IMR-90 (cell line): ENCODE results near the gene MEGF10. TPM values are rescaled to one million over a fixed set of nuclear protein-coding genes. Genes with fewer than 3 reads are reported as not detected.

ENCODE experiments used
- ATAC-seq: fragments of 200-7000 bp; cut with Tn5 transposase; 2 replicates; pipeline ENCODE4 v1.9.1; 2020; ENCODE audit warnings: low read depth, mild to moderate bottlenecking, moderate library complexity
- BruUV-seq: library from RNA; stranded (reverse); fragments of 400-500 nt; replicated peaks from 2 replicates; lab custom pipeline; 2021; lab: Mats Ljungman, UMichigan
- CTCF ChIA-PET: fragments of 300-600 bp; formaldehyde crosslinking; extraction: SDS; loops from one replicate; lab custom pipeline; 2021; ENCODE audit warnings: antibody characterized with exemption; lab: Yijun Ruan, JAX
- POLR2A ChIA-PET: fragments of 300-600 bp; sonication (Branson Sonifier 250); formaldehyde crosslinking; loops from one replicate; lab custom pipeline; 2022; ENCODE audit warnings: antibody characterized with exemption; ENCODE audit not compliant: unreplicated experiment; lab: Charles Lee
- DNase-seq: peaks from one replicate; pipeline ENCODE4 v3.0.0; 2013
- H2AFZ ChIP-seq: replicated peaks from 2 replicates; pipeline ENCODE3; 2013; ENCODE audit warnings: low read length, mild to moderate bottlenecking; ENCODE audit not compliant: poor library complexity
- H2AK5ac ChIP-seq: 2 replicates; pipeline ENCODE4 v1.6.1; 2013; ENCODE audit warnings: low read depth, low read length, inconsistent platforms
- H2AK9ac ChIP-seq: replicated peaks from 2 replicates; pipeline ENCODE3; 2013; ENCODE audit warnings: mild to moderate bottlenecking, low read depth, low read length, moderate library complexity; ENCODE audit not compliant: poor library complexity
- H2BK120ac ChIP-seq: 2 replicates; pipeline ENCODE4 v1.6.1; 2013; ENCODE audit warnings: low read depth, low read length, inconsistent platforms
- H2BK15ac ChIP-seq: 3 replicates; pipeline ENCODE4 v1.6.1; 2013; ENCODE audit warnings: low read depth, low read length, inconsistent platforms
- H2BK20ac ChIP-seq: 2 replicates; pipeline ENCODE4 v1.6.1; 2013; ENCODE audit warnings: low read depth, mild to moderate bottlenecking, inconsistent platforms, low read length, moderate library complexity
- H2BK5ac ChIP-seq: 2 replicates; pipeline ENCODE4 v1.6.1; 2013; ENCODE audit warnings: mild to moderate bottlenecking, low read depth, low read length, inconsistent platforms; ENCODE audit not compliant: poor library complexity, severe bottlenecking
- H3K14ac ChIP-seq: replicated peaks from 2 replicates; pipeline ENCODE4 v1.6.1; 2013; ENCODE audit warnings: low read depth, low read length, inconsistent platforms
- H3K18ac ChIP-seq: 2 replicates; pipeline ENCODE4 v1.6.1; 2013; ENCODE audit warnings: low read depth, low read length, control low read depth
- H3K23ac ChIP-seq: 2 replicates; pipeline ENCODE4 v1.6.1; 2013; ENCODE audit warnings: low read depth, low read length, inconsistent platforms
- H3K27ac ChIP-seq: 2 replicates; pipeline ENCODE4 v1.5.1; 2013; ENCODE audit warnings: mild to moderate bottlenecking, control low read depth, low read length; ENCODE audit not compliant: insufficient read depth
- H3K27me3 ChIP-seq: 2 replicates; pipeline ENCODE4 v1.6.1; 2013; ENCODE audit warnings: low read length; ENCODE audit not compliant: control insufficient read depth, insufficient read depth
- H3K36me3 ChIP-seq: 2 replicates; pipeline ENCODE4 v1.6.1; 2013; ENCODE audit warnings: low read length, mixed read lengths; ENCODE audit not compliant: control insufficient read depth, insufficient read depth
- H3K4ac ChIP-seq: 2 replicates; pipeline ENCODE4 v1.6.1; 2013; ENCODE audit warnings: low read depth, low read length, inconsistent platforms
- H3K4me1 ChIP-seq: 2 replicates; pipeline ENCODE4 v1.6.1; 2013; ENCODE audit warnings: low read length, mixed read lengths; ENCODE audit not compliant: control insufficient read depth, insufficient read depth
- H3K4me2 ChIP-seq: 2 replicates; pipeline ENCODE4 v1.6.1; 2013; ENCODE audit warnings: low read depth, mild to moderate bottlenecking, control low read depth, low read length, moderate library complexity
- H3K4me3 ChIP-seq: 2 replicates; pipeline ENCODE4 v1.5.1; 2013; ENCODE audit warnings: low read depth, mild to moderate bottlenecking, control low read depth, low read length, moderate library complexity; ENCODE audit not compliant: insufficient read depth
- H3K56ac ChIP-seq: 2 replicates; pipeline ENCODE4 v1.6.1; 2013; ENCODE audit warnings: low read length, inconsistent platforms; ENCODE audit not compliant: insufficient read depth; ENCODE audit errors: extremely low read depth
- H3K79me1 ChIP-seq, 2 experiments: 2 replicates each; pipeline ENCODE4 v1.6.1; 2013; ENCODE audit warnings: low read length in 2 of 2, inconsistent platforms in 1 of 2, low read depth in 1 of 2
- H3K9ac ChIP-seq: 2 replicates; pipeline ENCODE4 v1.6.1; 2013; ENCODE audit warnings: low read depth, low read length, control low read depth
- H3K9me1 ChIP-seq: 2 replicates; pipeline ENCODE4 v1.6.1; 2013; ENCODE audit warnings: low read length, inconsistent platforms; ENCODE audit not compliant: insufficient read depth
- H3K9me3 ChIP-seq: 2 replicates; pipeline ENCODE4 v1.6.1; 2013; ENCODE audit warnings: low read length; ENCODE audit not compliant: control insufficient read depth, insufficient read depth
- H4K20me1 ChIP-seq: 2 replicates; pipeline ENCODE4 v1.6.1; 2013; ENCODE audit warnings: low read length, inconsistent platforms; ENCODE audit not compliant: insufficient read depth
- H4K5ac ChIP-seq: 2 replicates; pipeline ENCODE4 v1.6.1; 2013; ENCODE audit warnings: mild to moderate bottlenecking, low read depth, low read length, control low read depth
- H4K8ac ChIP-seq, 2 experiments: 2 replicates each; pipeline ENCODE4 v1.6.1; 2013; ENCODE audit warnings: low read depth in 2 of 2, low read length in 2 of 2, control low read depth in 1 of 2, inconsistent platforms in 1 of 2
- H4K91ac ChIP-seq: 2 replicates; pipeline ENCODE4 v1.6.1; 2013; ENCODE audit warnings: low read depth, low read length, inconsistent platforms; ENCODE audit not compliant: insufficient read depth
- BHLHE40 ChIP-seq: fragments of 150-350 bp; IDR thresholded peaks from 2 replicates; pipeline ENCODE4 v1.6.1; 2016; ENCODE audit warnings: mild to moderate bottlenecking, low read depth, low read length
- CEBPB ChIP-seq: IDR thresholded peaks from 2 replicates; pipeline ENCODE4 v1.6.1; 2012; ENCODE audit warnings: low read depth, low read length, improper control_type of control experiment
- CHD1 ChIP-seq: IDR thresholded peaks from 2 replicates; pipeline ENCODE4 v1.6.1; 2012; ENCODE audit warnings: low read depth, low read length, improper control_type of control experiment
- FOS ChIP-seq: fragments of 150-350 bp; IDR thresholded peaks from 2 replicates; pipeline ENCODE4 v1.6.1; 2016; ENCODE audit warnings: low read depth, low read length
- MAFK ChIP-seq: IDR thresholded peaks from 2 replicates; pipeline ENCODE4 v1.6.1; 2012; ENCODE audit warnings: low read depth, low read length, improper control_type of control experiment
- MAZ ChIP-seq: IDR thresholded peaks from 2 replicates; pipeline ENCODE4 v1.6.1; 2012; ENCODE audit warnings: low read depth, mild to moderate bottlenecking, low read length, improper control_type of control experiment, moderate library complexity, borderline replicate concordance
- MXI1 ChIP-seq: IDR thresholded peaks from 2 replicates; pipeline ENCODE4 v1.6.1; 2012; ENCODE audit warnings: low read depth, mild to moderate bottlenecking, low read length, moderate library complexity, borderline replicate concordance
- NFE2L2 ChIP-seq: fragments of 150-350 bp; IDR thresholded peaks from 2 replicates; pipeline ENCODE4 v1.6.1; 2016; ENCODE audit warnings: low read depth, mild to moderate bottlenecking, low read length
- POLR2A ChIP-seq: IDR thresholded peaks from 2 replicates; pipeline ENCODE4 v1.6.1; 2012; ENCODE audit warnings: mild to moderate bottlenecking, low read depth, low read length
- RAD21 ChIP-seq: IDR thresholded peaks from 2 replicates; pipeline ENCODE4 v1.6.1; 2012; ENCODE audit warnings: low read length, improper control_type of control experiment
- RCOR1 ChIP-seq: IDR thresholded peaks from 2 replicates; pipeline ENCODE4 v1.6.1; 2012; ENCODE audit warnings: mild to moderate bottlenecking, low read length, improper control_type of control experiment; ENCODE audit not compliant: insufficient replicate concordance
- RFX5 ChIP-seq: IDR thresholded peaks from 2 replicates; pipeline ENCODE4 v1.8.0; 2012; ENCODE audit warnings: low read depth, mild to moderate bottlenecking, low read length, moderate library complexity
- SMC3 ChIP-seq: fragments of 150-350 bp; IDR thresholded peaks from 2 replicates; pipeline ENCODE4 v1.6.1; 2016; ENCODE audit warnings: low read depth, mild to moderate bottlenecking, antibody characterized with exemption, low read length, moderate library complexity
- WGBS, 2 experiments: methylation state at CpG; one replicate each; pipeline versions ENCODE4 v1.1.5 to v1.1.7; 2013; ENCODE audit warnings: missing lambda C conversion rate in 2 of 2; ENCODE audit not compliant: insufficient read length in 1 of 2; ENCODE audit errors: extremely low coverage in 2 of 2; 5-methylcytosine and 5-hydroxymethylcytosine counted together
- dilution Hi-C: fragments of 300-500 bp; cut with HindIII; formaldehyde crosslinking; loops from one replicate; pipeline ENCODE4 v1.14.3; 2018; ENCODE audit warnings: low sequenced_read_pairs; ENCODE audit not compliant: unreplicated experiment
- in situ Hi-C: fragments of 300-500 bp; cut with MboI; formaldehyde crosslinking; loops from 3 replicates; pipeline ENCODE4 v1.14.3; 2019; ENCODE audit warnings: low sequenced_read_pairs, inconsistent platforms, mixed read lengths
- intact Hi-C: fragments of 100-400 bp; cut with micrococcal nuclease; formaldehyde crosslinking; loops from 2 replicates; pipeline ENCODE4 v1.10.0; 2022
- polyA plus RNA-seq, 3 experiments: library from polyadenylated mRNA; depleted of rRNA; stranded (reverse); fragments of >200 nt; gene quantifications; 2 replicates each; pipeline ENCODE4 v1.2.3, GENCODE V29; 2012; ENCODE audit warnings: low replicate concordance in 1 of 3
- total RNA-seq: library from RNA; depleted of rRNA; stranded (reverse); fragments of >200 nt; gene quantifications from 2 replicates; pipeline ENCODE4 v1.2.3, GENCODE V29; 2012
- TF ChIP-seq, protein P1 (sequence below): conservative IDR thresholded peaks from 2 replicates; pipeline ENCODE4 v1.5.1; 2012; ENCODE audit warnings: mild to moderate bottlenecking, low read depth, low read length, improper control_type of control experiment
- TF ChIP-seq, protein P2 (sequence below): fragments of 150-350 bp; IDR thresholded peaks from 2 replicates; pipeline ENCODE4 v1.6.1; 2017; ENCODE audit warnings: mild to moderate bottlenecking, antibody characterized with exemption, low read length, low read depth
- TF ChIP-seq, protein P3 (sequence below): fragments of 150-350 bp; IDR thresholded peaks from 2 replicates; pipeline ENCODE4 v1.6.1; 2016; ENCODE audit warnings: low read depth, mild to moderate bottlenecking, low read length, moderate library complexity, borderline replicate concordance

Gene MEGF10
- total and polyA plus RNA-seq, 2 of the 4 experiments (the other 2 are of a cell fraction), result not detected

DNA sequence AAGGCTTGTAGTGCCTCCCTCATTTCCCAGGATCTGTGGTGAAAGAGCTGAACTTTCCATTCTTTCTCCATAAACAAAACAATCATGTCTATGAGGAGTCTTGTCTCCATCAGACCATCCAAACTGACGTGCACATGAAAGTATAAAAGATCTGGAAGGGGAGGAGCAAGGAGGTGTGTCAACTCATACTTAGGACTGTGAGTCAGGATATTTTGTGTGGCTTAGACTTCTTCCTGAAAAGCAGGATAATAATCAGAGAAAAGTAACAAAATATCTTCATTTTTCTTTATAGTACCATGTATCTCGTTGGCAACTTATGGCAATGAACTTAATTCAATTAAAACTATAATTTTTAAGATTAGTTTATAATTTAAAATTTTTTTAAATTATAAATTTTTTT is 130.9 kb downstream of the MEGF10 start:
- CTCF ChIA-PET, result interaction anchor here (0.6 kb wide), 1 partner anchor 713 kb away, joined by 3 read pairs; no protein-coding TSS in a partner anchor
- Histone ChIP-seq H3K79me1 (no peaks in the 10 kb centered on the region), H4K5ac (no peak overlapping the region), H3K14ac (no peak overlapping the region), H4K20me1 (no peaks in the 10 kb centered on the region), H2AFZ (no peak overlapping the region), H2AK9ac (no peak overlapping the region), H3K18ac (no peak overlapping the region), H3K36me3 (no peaks in the 10 kb centered on the region), H4K91ac (no peak overlapping the region), H3K4me1 (no peaks in the 10 kb centered on the region), H4K8ac (no peak overlapping the region), H3K56ac (no peak overlapping the region), H2AK5ac (no peak overlapping the region), H2BK20ac (no peak overlapping the region), H3K23ac (no peak overlapping the region), H3K9me1 (no peaks in the 10 kb centered on the region), H3K4me2 (no peak overlapping the region), H3K9me3 (no peaks in the 10 kb centered on the region), H3K27me3 (peaks cover 10% of the 10 kb centered on the region), H3K27ac (no peak overlapping the region), H3K4me3 (no peak overlapping the region), H3K4ac (no peak overlapping the region), H2BK120ac (no peak overlapping the region), H3K9ac (no peak overlapping the region), H2BK5ac (no peak overlapping the region), H2BK15ac (no peak overlapping the region)
- DNase-seq (no peak), ATAC-seq (no peak)
- in situ Hi-C loops, result no loop called here
- WGBS, 2 experiments, result no CpG with 5 or more reads among the region's 2 CpGs
- POLR2A ChIA-PET, result no interaction called here
- TF ChIP-seq RCOR1, result no peak
- no peak for TF ChIP-seq FOS
- no peak for TF ChIP-seq SMC3
- TF ChIP-seq MAZ, result no peak
- TF ChIP-seq MXI1, result no peak
- TF ChIP-seq CHD1, result no peak
- TF ChIP-seq, protein P1, sequence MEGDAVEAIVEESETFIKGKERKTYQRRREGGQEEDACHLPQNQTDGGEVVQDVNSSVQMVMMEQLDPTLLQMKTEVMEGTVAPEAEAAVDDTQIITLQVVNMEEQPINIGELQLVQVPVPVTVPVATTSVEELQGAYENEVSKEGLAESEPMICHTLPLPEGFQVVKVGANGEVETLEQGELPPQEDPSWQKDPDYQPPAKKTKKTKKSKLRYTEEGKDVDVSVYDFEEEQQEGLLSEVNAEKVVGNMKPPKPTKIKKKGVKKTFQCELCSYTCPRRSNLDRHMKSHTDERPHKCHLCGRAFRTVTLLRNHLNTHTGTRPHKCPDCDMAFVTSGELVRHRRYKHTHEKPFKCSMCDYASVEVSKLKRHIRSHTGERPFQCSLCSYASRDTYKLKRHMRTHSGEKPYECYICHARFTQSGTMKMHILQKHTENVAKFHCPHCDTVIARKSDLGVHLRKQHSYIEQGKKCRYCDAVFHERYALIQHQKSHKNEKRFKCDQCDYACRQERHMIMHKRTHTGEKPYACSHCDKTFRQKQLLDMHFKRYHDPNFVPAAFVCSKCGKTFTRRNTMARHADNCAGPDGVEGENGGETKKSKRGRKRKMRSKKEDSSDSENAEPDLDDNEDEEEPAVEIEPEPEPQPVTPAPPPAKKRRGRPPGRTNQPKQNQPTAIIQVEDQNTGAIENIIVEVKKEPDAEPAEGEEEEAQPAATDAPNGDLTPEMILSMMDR, result no peak
- no peak for TF ChIP-seq RAD21
- TF ChIP-seq MAFK, result no peak
- TF ChIP-seq BHLHE40, result no peak
- TF ChIP-seq POLR2A, result no peak
- TF ChIP-seq, protein P2, sequence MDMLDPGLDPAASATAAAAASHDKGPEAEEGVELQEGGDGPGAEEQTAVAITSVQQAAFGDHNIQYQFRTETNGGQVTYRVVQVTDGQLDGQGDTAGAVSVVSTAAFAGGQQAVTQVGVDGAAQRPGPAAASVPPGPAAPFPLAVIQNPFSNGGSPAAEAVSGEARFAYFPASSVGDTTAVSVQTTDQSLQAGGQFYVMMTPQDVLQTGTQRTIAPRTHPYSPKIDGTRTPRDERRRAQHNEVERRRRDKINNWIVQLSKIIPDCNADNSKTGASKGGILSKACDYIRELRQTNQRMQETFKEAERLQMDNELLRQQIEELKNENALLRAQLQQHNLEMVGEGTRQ, result no peak
- no peak for TF ChIP-seq NFE2L2
- no peak for TF ChIP-seq CEBPB
- no peak for TF ChIP-seq RFX5
- TF ChIP-seq, protein P3, sequence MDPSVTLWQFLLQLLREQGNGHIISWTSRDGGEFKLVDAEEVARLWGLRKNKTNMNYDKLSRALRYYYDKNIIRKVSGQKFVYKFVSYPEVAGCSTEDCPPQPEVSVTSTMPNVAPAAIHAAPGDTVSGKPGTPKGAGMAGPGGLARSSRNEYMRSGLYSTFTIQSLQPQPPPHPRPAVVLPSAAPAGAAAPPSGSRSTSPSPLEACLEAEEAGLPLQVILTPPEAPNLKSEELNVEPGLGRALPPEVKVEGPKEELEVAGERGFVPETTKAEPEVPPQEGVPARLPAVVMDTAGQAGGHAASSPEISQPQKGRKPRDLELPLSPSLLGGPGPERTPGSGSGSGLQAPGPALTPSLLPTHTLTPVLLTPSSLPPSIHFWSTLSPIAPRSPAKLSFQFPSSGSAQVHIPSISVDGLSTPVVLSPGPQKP, result no peak
- dilution Hi-C loops, result no loop called here
- no TSS peak for BruUV-seq
- intact Hi-C loops, result no loop called here
